Measurements from ENCODE around the gene DYNC1H1.

DNA sequence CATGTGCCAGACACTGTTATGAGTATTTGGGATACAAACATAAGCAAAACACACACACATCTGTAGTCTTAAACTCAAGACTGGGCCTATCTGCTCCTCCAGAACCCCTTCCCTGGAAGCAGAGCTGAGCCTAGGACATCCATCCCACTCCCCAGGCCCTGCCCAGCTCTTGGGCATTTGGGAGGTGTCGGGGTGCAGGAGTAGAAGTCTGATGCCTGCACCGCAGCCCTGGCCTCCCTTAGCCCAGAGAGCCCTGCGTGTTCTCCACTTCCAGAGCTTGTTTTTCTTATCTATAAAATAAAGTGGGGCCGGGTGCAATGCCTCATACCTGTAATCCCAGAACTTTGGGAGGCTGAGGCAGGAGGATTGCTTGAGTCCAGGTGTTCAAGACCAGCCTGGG, 110.8 kb downstream of the DYNC1H1 start:
- TF ChIP-seq, protein P1, sequence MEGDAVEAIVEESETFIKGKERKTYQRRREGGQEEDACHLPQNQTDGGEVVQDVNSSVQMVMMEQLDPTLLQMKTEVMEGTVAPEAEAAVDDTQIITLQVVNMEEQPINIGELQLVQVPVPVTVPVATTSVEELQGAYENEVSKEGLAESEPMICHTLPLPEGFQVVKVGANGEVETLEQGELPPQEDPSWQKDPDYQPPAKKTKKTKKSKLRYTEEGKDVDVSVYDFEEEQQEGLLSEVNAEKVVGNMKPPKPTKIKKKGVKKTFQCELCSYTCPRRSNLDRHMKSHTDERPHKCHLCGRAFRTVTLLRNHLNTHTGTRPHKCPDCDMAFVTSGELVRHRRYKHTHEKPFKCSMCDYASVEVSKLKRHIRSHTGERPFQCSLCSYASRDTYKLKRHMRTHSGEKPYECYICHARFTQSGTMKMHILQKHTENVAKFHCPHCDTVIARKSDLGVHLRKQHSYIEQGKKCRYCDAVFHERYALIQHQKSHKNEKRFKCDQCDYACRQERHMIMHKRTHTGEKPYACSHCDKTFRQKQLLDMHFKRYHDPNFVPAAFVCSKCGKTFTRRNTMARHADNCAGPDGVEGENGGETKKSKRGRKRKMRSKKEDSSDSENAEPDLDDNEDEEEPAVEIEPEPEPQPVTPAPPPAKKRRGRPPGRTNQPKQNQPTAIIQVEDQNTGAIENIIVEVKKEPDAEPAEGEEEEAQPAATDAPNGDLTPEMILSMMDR (conservative IDR thresholded peaks at IDR 0.05; ENCODE audit: low read depth, low read length): no peak
- TF ChIP-seq EZH2 (IDR thresholded peaks at IDR 0.05; ENCODE audit: low read length, unreplicated experiment): no peak
